GM21737 (cell line): ENCODE data around the gene HDAC4.

Source experiments
- ATAC-seq: cut with Tn5 transposase; IDR thresholded peaks from one replicate; pipeline ENCODE4 v1.9.1; 2021; ENCODE audit warnings: mild to moderate bottlenecking, moderate library complexity; ENCODE audit not compliant: unreplicated experiment

Gene HDAC4

GRCh38 chr2:239259603-239260298 is 141.1 kb downstream of the HDAC4 start:
- peak; percentile 56 for ATAC-seq

- peak; percentile 45 for ATAC-seq
Observed at GRCh38 chr2:239259173-239259572, 141.6 kb downstream of the HDAC4 start.

GRCh38 chr2:239258248-239258647 is 142.6 kb downstream of the HDAC4 start:
- ATAC-seq = no peak

- ATAC-seq = no peak
Observed at GRCh38 chr2:239257511-239257937, 143.3 kb downstream of the HDAC4 start.

GRCh38 chr2:239256350-239256743 is 144.5 kb downstream of the HDAC4 start:
- ATAC-seq = no peak

GRCh38 chr2:239255628-239256349 is 145.0 kb downstream of the HDAC4 start:
- ATAC-seq = no peak

- no peak for ATAC-seq
Observed at GRCh38 chr2:239255218-239255617, 145.6 kb downstream of the HDAC4 start.

GRCh38 chr2:239253701-239254436 is 147.0 kb downstream of the HDAC4 start:
- no peak for ATAC-seq

- ATAC-seq = peak; percentile 75
Observed at GRCh38 chr2:239253264-239253663, 147.6 kb downstream of the HDAC4 start.

- ATAC-seq = no peak
Observed at GRCh38 chr2:239252801-239253200, 148.0 kb downstream of the HDAC4 start.

GRCh38 chr2:239252393-239252792 is 148.4 kb downstream of the HDAC4 start:
- no peak for ATAC-seq

- no peak for ATAC-seq
Observed at GRCh38 chr2:239251971-239252370, 148.8 kb downstream of the HDAC4 start.

- no peak for ATAC-seq
Observed at GRCh38 chr2:239250216-239251081, 150.4 kb downstream of the HDAC4 start.

GRCh38 chr2:239249776-239250175 is 151.0 kb downstream of the HDAC4 start:
- ATAC-seq = no peak

- ATAC-seq = no peak
Observed at GRCh38 chr2:239249048-239249447, 151.8 kb downstream of the HDAC4 start.

- no peak for ATAC-seq
Observed at GRCh38 chr2:239247401-239248245, 153.2 kb downstream of the HDAC4 start.

GRCh38 chr2:239246723-239247122 is 154.1 kb downstream of the HDAC4 start:
- no peak for ATAC-seq

- no peak for ATAC-seq
Observed at GRCh38 chr2:239245872-239246721, 154.7 kb downstream of the HDAC4 start.

GRCh38 chr2:239245107-239245506 is 155.7 kb downstream of the HDAC4 start:
- ATAC-seq = no peak
